ENCODE results near the gene EPG5. TPM values are rescaled to one million over a fixed set of nuclear protein-coding genes. Genes with fewer than 3 reads are reported as not detected.
A peak's percentile ranks its signal among the peaks of the same experiment; 100 is the strongest.

EPG5 gene
- total RNA-seq, 2 donors from 2014 or later: 25.3 to 33.6 TPM

DNA sequence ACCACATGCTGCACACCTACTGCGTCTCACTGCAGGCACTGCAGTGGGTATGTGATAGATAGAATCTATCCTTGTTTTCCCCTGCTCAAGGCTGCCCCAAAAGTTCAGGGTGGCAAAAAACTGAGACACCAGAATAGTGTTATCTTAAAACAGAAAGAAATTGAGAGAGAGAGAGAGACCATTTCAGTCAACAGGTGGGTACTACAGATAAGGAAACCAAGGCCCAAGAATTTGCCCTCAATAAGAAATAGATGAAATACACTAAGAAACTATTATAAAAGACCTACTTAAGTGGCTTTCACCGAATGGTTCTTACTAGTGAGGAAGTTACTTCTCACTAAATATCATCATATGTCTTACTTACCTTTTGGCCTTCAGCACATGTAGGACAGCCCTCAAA, 27.9 kb downstream of the EPG5 start:
- Histone ChIP-seq H3K9me3 (no peaks in the 10 kb centered on the region), H3K4me1 (no peaks in the 10 kb centered on the region), H3K4me3 (no peak overlapping the region), H3K27me3 (no peaks in the 10 kb centered on the region), H3K36me3 (peaks cover 76% of the 10 kb centered on the region), H3K27ac (no peak overlapping the region)
- TF ChIP-seq, protein P1, sequence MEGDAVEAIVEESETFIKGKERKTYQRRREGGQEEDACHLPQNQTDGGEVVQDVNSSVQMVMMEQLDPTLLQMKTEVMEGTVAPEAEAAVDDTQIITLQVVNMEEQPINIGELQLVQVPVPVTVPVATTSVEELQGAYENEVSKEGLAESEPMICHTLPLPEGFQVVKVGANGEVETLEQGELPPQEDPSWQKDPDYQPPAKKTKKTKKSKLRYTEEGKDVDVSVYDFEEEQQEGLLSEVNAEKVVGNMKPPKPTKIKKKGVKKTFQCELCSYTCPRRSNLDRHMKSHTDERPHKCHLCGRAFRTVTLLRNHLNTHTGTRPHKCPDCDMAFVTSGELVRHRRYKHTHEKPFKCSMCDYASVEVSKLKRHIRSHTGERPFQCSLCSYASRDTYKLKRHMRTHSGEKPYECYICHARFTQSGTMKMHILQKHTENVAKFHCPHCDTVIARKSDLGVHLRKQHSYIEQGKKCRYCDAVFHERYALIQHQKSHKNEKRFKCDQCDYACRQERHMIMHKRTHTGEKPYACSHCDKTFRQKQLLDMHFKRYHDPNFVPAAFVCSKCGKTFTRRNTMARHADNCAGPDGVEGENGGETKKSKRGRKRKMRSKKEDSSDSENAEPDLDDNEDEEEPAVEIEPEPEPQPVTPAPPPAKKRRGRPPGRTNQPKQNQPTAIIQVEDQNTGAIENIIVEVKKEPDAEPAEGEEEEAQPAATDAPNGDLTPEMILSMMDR (IDR thresholded peaks at IDR 0.05): no peak
- no peak for DNase-seq (ENCODE audit: low spot score)

DNA sequence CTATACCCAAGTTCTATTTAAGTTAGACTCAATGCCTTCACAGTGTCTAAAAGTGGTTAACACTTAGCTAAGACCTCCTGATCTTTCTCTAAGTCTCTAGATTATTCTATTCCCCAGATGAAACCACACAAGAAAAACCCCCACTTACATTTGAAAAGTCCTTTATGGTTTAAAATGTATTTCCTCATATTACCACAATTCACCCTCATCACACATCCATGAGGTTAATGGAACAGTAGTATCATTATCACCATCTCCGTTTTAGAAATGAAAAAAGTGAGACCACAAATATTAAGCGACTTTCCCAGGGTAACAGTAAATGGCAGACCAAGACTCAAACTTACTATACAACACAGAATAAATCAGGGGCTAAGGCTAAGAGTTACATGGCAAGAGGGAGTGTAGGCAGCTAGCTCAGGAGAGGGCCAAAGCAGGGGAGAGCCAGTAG, 28.6 kb downstream of the EPG5 start:
- H3K4me3 ChIP-seq: no peak overlapping the region
- DNase-seq (ENCODE audit: low spot score): no peak

DNA sequence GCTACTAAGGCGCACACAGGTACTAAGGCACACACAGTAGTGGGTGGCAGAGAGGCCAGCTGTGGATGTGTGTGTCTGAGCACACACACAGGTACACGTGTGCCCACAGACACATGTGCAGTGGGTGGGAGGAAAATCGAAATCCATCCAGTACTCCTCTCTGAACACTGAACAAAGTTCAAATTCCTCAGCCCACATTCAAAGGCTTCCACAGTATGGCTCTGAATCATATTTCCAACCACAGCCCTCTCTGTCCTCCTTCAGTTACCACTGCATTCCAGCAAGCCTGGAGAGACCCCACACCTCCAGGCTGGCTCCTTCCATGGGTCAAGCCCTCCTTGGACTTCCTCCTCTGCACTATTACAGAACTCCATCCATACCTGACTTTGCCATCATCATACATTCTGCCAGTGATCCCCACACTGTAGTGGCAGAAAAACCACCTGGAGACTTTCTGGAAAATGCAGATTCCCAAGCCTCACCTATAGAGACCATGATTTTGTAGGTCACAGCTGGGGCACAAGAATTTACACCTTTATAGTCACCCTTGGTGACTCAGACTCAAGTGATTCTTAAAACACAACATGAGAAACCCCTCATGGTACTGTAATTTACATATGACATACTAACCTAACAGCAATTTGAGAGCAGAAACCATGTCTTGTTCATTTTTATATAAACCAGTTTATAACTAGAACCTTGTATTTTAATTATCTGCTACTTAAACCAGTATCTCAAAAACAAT, 31.4 kb downstream of the EPG5 start:
- Histone ChIP-seq H3K9me3 (no peaks in the 10 kb centered on the region), H3K27ac (no peak overlapping the region), H3K4me1 (no peaks in the 10 kb centered on the region), H3K4me3 (no peak overlapping the region), H3K36me3 (peaks cover 55% of the 10 kb centered on the region), H3K27me3 (no peaks in the 10 kb centered on the region)
- DNase-seq (ENCODE audit: low spot score): no peak
- TF ChIP-seq, protein P1 (IDR thresholded peaks at IDR 0.05): no peak

More for the DNA sequence above, 28.6 kb downstream of the EPG5 start:
- H3K9me3 ChIP-seq: no peaks in the 10 kb centered on the region
- no peak overlapping the region for H3K27ac ChIP-seq
- H3K4me1 ChIP-seq: no peaks in the 10 kb centered on the region
- TF ChIP-seq, protein P1 (IDR thresholded peaks at IDR 0.05): no peak
- no peaks in the 10 kb centered on the region for H3K27me3 ChIP-seq
- peaks cover 71% of the 10 kb centered on the region for H3K36me3 ChIP-seq

DNA sequence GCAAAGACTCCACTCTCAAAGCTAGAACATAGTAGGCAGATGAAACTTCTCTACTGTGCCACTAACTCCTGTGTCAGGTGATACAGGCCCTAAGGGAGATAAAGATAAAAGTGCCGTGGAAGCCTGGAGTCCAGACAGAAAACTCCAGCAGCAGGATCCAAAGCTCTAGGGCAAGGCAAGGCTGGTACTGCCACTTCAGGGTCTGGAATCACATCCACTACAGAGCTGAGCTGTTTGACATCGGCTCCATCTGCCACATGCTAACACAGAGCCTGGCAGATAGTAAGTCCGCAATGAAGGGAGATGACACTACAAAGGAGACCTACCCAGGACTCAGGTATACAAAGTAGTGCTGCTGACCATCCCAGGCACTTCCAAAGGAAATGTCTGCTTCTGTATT, 34.4 kb downstream of the EPG5 start:
- TF ChIP-seq, protein P1 (IDR thresholded peaks at IDR 0.05): no peak
- H3K36me3 ChIP-seq: peaks cover 51% of the 10 kb centered on the region
- no peak overlapping the region for H3K4me3 ChIP-seq
- no peaks in the 10 kb centered on the region for H3K9me3 ChIP-seq
- no peak for DNase-seq (ENCODE audit: low spot score)
- no peaks in the 10 kb centered on the region for H3K4me1 ChIP-seq
- H3K27me3 ChIP-seq: no peaks in the 10 kb centered on the region
- peak overlapping the region; percentile 59 to 77 for H3K27ac ChIP-seq

DNA sequence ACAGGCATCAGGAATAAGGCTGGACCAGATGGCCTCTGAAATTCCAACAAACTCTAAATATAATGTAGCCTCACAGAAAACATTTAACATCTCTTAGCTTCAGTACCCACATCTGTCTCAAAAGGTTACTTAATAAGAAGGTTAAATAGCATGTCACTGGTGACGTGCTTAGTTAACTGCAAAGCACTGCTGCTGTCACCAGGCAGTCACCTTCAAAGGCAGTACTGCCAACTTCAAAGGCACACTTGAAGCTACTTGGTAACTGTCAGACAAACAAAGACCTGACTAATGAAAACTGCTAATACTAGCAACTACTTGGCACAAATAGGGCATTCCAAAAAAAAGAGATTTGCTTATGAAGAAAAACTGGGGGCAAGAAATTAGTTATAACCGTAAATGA, 36.2 kb downstream of the EPG5 start:
- H3K9me3 ChIP-seq: no peaks in the 10 kb centered on the region
- peak overlapping the region; percentile 59 to 77 for H3K27ac ChIP-seq
- TF ChIP-seq, protein P1 (IDR thresholded peaks at IDR 0.05): no peak
- no peak for DNase-seq (ENCODE audit: low spot score)
- H3K27me3 ChIP-seq: no peaks in the 10 kb centered on the region
- H3K36me3 ChIP-seq: peaks cover 46% of the 10 kb centered on the region
- H3K4me3 ChIP-seq: no peak overlapping the region
- no peaks in the 10 kb centered on the region for H3K4me1 ChIP-seq

GRCh38 chr18:45926691-45927090, 40.4 kb downstream of the EPG5 start:
- Histone ChIP-seq H3K4me1 (no peaks in the 10 kb centered on the region), H3K9me3 (no peaks in the 10 kb centered on the region), H3K36me3 (peaks cover 68% of the 10 kb centered on the region), H3K27me3 (no peaks in the 10 kb centered on the region), H3K27ac (no peak overlapping the region), H3K4me3 (no peak overlapping the region)
- no peak for DNase-seq (ENCODE audit: low spot score)
- TF ChIP-seq, protein P1 (IDR thresholded peaks at IDR 0.05): no peak

Data from right atrium auricular region (tissue), 2 donors.